GM23338 (cell line): ENCODE measurements around the gene FNDC3B.

Experiments
- CREB1 ChIP-seq: fragments of 250-450 bp; sonication (Bioruptor Pico); IDR thresholded peaks from 2 replicates; pipeline ENCODE4 v1.5.0; 2020; ENCODE audit warnings: low read depth, mild to moderate bottlenecking, moderate library complexity
- EZH2 ChIP-seq: fragments of 200-600 bp; sonication (generic); IDR thresholded peaks from one replicate; pipeline ENCODE4 v1.8.0; 2017; ENCODE audit warnings: antibody characterized with exemption, mild to moderate bottlenecking, low read depth; ENCODE audit not compliant: unreplicated experiment
- POLR2AphosphoS5 ChIP-seq: IDR thresholded peaks from 2 replicates; pipeline ENCODE4 v1.6.1; 2016; ENCODE audit warnings: antibody characterized with exemption, low read depth
- TF ChIP-seq, protein P1 (sequence below), 2 experiments: fragments of 200-600 bp in 1 of 2; sonication (generic) in 1 of 2; conservative IDR thresholded peaks; 2 replicates each; pipeline versions ENCODE4 v1.5.1 to v1.6.1; 2016 to 2017; ENCODE audit warnings: antibody characterized with exemption in 2 of 2, low read depth in 2 of 2, mild to moderate bottlenecking in 2 of 2, moderate library complexity in 1 of 2
- TF ChIP-seq, protein P2 (sequence below): IDR thresholded peaks from 2 replicates; pipeline ENCODE4 v1.6.1; 2016; ENCODE audit warnings: antibody characterized with exemption

DNA sequence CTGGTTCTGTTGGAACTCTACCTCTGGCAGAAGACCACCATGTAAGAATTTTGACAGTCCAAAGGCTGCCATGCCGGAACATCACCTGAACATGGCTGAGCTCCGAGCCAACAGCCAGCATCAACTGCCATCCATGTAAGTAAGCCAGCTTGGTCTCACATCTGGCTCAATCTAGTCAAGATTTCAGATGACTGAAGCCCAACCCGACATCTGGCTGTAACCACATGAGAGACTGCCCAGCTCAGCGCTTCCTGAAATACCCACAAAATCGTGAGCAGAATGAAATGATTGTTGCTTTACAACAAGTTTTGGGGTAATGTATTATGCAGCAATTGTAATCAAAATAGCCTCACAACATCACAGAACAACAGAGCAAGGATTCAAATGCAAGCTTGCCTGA lies 375.9 kb downstream of the FNDC3B start:
- TF ChIP-seq, protein P1, sequence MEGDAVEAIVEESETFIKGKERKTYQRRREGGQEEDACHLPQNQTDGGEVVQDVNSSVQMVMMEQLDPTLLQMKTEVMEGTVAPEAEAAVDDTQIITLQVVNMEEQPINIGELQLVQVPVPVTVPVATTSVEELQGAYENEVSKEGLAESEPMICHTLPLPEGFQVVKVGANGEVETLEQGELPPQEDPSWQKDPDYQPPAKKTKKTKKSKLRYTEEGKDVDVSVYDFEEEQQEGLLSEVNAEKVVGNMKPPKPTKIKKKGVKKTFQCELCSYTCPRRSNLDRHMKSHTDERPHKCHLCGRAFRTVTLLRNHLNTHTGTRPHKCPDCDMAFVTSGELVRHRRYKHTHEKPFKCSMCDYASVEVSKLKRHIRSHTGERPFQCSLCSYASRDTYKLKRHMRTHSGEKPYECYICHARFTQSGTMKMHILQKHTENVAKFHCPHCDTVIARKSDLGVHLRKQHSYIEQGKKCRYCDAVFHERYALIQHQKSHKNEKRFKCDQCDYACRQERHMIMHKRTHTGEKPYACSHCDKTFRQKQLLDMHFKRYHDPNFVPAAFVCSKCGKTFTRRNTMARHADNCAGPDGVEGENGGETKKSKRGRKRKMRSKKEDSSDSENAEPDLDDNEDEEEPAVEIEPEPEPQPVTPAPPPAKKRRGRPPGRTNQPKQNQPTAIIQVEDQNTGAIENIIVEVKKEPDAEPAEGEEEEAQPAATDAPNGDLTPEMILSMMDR (conservative IDR thresholded peaks at IDR 0.05; ENCODE audit: low read depth in 2 of 2) = no peak
- TF ChIP-seq EZH2 = no peak
- TF ChIP-seq, protein P2, sequence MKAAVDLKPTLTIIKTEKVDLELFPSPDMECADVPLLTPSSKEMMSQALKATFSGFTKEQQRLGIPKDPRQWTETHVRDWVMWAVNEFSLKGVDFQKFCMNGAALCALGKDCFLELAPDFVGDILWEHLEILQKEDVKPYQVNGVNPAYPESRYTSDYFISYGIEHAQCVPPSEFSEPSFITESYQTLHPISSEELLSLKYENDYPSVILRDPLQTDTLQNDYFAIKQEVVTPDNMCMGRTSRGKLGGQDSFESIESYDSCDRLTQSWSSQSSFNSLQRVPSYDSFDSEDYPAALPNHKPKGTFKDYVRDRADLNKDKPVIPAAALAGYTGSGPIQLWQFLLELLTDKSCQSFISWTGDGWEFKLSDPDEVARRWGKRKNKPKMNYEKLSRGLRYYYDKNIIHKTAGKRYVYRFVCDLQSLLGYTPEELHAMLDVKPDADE = no peak
- TF ChIP-seq CREB1 = no peak
- TF ChIP-seq POLR2AphosphoS5 = no peak
